Duodenal mucosa (tissue), 2 donors: Measurements from ENCODE around the gene NEGR1.

Source experiments
- H3K27ac ChIP-seq: one replicate; pipeline ENCODE4 v1.7.0; 2013; ENCODE audit warnings: low read depth, low read length
- H3K27me3 ChIP-seq, 2 donors: one replicate each; pipeline ENCODE4 v1.7.0; 2013; ENCODE audit warnings: low read length in 2 of 2, control low read depth in 1 of 2; ENCODE audit not compliant: insufficient read depth in 2 of 2, control insufficient read depth in 1 of 2
- H3K36me3 ChIP-seq, 2 donors: one replicate each; pipeline ENCODE4 v1.7.0; 2013; ENCODE audit warnings: low read length in 2 of 2, control low read depth in 1 of 2; ENCODE audit not compliant: insufficient read depth in 2 of 2, control insufficient read depth in 1 of 2
- H3K4me1 ChIP-seq, 2 donors: one replicate each; pipeline ENCODE4 v1.7.0; 2013; ENCODE audit warnings: low read length in 2 of 2, control low read depth in 1 of 2; ENCODE audit not compliant: insufficient read depth in 2 of 2, control insufficient read depth in 1 of 2
- H3K4me3 ChIP-seq, 2 donors: one replicate each; pipeline ENCODE4 v1.7.0; 2013; ENCODE audit warnings: low read length in 2 of 2, low read depth in 1 of 2
- H3K9ac ChIP-seq, 2 donors: one replicate each; pipeline ENCODE4 v1.7.0; 2013; ENCODE audit warnings: low read length in 2 of 2, low read depth in 1 of 2
- H3K9me3 ChIP-seq, 2 donors: one replicate each; pipeline ENCODE4 v1.7.0; 2013; ENCODE audit warnings: low read length in 2 of 2, control low read depth in 1 of 2; ENCODE audit not compliant: control insufficient read depth in 1 of 2

Gene NEGR1

DNA sequence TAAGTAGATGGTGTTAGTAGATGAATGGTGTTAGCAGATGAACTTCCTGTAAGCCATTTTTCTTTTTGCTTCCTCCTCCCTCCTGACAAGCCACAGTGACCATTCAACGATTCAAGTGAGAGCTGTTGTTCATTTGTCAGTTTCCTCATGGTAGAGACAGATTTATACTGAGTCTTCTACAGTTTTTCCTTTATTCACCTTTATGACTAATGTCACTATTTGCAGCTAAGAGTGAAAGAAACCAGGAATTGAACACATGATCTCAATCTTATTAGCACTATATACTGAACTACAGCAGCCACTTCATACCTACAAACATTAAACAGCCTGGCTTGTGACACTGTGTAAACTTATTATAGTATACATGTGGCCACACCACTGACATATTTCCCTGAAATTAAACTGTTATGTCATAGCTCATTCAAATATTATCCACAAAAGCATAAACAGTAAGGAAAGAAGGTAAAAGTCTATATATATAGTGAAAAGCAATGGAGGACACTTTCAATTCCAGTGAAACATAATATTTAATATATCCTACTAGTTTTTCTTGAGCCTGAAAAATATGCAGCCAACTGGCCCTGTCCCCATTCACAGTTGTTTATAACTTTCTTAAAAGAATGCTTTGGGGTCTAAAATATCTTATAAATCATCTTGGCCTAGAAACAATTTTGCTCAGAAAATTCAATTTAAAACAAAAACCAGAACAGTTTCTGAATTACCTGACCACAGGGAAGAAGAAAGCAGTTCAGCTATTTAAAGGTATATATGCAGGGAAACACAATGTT lies 634.6 kb downstream of the NEGR1 start:
- no peaks in the 10 kb centered on the region for H3K4me1 ChIP-seq
- H3K27me3 ChIP-seq, result no peaks in the 10 kb centered on the region
- no peaks in the 10 kb centered on the region for H3K36me3 ChIP-seq
- H3K9ac ChIP-seq, result no peak overlapping the region
- H3K4me3 ChIP-seq, result no peak overlapping the region
- no peaks in the 10 kb centered on the region for H3K9me3 ChIP-seq
- no peak overlapping the region for H3K27ac ChIP-seq

DNA sequence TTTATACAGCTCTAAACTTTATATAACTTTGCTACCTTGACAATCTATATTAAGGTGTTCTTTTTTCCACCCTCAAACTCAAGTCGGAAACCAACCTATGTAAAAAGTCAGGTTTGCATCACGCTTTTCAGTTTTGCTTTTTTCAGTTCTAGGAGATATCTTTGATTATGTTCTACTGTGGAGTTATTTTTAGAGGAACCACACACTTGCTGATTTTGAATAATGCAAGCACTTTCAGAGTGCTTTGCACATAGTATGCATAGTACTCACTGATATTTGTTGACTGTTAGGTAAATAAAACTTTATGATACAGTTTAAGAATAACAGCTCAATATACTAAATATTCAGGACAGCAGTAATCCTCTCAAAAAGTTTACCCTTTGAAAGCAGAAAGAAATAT lies 637.3 kb downstream of the NEGR1 start:
- H3K27ac ChIP-seq, result no peak overlapping the region
- no peak overlapping the region for H3K9ac ChIP-seq
- H3K9me3 ChIP-seq, result no peaks in the 10 kb centered on the region
- no peak overlapping the region for H3K4me3 ChIP-seq
- no peaks in the 10 kb centered on the region for H3K36me3 ChIP-seq
- H3K4me1 ChIP-seq, result no peaks in the 10 kb centered on the region
- no peaks in the 10 kb centered on the region for H3K27me3 ChIP-seq

DNA sequence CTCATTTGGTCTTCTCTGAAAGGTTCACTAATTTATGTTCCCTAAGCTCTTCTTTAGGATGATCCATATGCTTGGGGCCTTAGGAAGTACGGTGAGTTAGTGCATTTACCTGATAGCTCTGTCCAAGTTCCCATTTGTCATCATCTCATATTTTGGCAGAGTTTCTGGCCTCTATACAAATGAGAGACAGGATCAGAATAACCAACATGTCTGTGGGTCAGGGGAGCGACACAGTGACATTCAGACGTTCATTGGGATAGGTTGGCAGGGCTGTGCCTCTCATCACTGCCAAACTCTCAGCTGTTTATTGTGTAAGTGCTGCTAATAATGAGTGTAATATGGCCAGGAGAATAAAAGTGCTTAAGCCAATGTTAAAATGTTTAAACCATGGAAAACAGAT lies 640.4 kb downstream of the NEGR1 start:
- Histone ChIP-seq H3K4me3 (no peak overlapping the region), H3K4me1 (no peaks in the 10 kb centered on the region), H3K27ac (no peak overlapping the region), H3K27me3 (no peaks in the 10 kb centered on the region), H3K36me3 (no peaks in the 10 kb centered on the region), H3K9ac (no peak overlapping the region), H3K9me3 (no peaks in the 10 kb centered on the region)

DNA sequence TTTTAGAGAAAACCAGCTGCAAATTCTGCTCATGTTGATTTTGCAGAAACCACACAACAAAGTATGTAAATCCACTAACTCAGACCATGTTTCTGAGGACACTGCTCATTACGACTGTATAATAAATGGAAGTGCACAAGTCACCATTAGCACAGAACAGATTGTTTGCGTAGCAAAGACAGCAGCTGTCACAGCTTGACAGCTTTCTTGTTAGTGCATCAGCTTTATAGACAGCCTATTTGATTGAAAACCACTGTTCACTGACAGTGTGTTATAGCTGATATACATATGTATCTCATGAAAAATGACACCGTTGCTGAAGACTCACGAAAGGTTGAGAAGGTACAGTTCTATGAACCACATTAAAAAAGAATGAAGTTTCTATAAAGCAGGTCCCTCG lies 641.3 kb downstream of the NEGR1 start:
- no peaks in the 10 kb centered on the region for H3K4me1 ChIP-seq
- no peaks in the 10 kb centered on the region for H3K27me3 ChIP-seq
- no peaks in the 10 kb centered on the region for H3K36me3 ChIP-seq
- no peak overlapping the region for H3K27ac ChIP-seq
- H3K9ac ChIP-seq, result no peak overlapping the region
- no peak overlapping the region for H3K4me3 ChIP-seq
- no peaks in the 10 kb centered on the region for H3K9me3 ChIP-seq

DNA sequence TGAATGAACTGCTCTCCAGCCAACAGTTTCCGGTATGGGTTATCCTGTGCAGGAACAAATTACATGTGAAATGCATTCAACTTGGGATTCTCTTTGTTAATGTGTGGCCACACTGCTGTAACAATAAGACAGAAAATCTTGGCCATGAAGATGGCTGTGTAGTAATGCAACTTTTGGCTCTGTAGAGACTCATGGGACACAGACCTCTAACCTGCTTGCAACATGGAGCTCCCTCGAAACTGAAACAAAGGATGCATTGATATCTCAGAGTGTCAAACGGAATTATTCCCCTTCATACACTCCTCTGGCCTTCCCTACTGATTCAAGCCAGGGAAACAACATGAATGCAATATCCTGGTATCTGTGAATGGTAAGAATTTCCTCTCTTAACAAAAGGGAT lies 642.2 kb downstream of the NEGR1 start:
- Histone ChIP-seq H3K36me3 (no peaks in the 10 kb centered on the region), H3K27me3 (no peaks in the 10 kb centered on the region), H3K4me3 (no peak overlapping the region), H3K9me3 (no peaks in the 10 kb centered on the region), H3K4me1 (no peaks in the 10 kb centered on the region), H3K9ac (no peak overlapping the region), H3K27ac (no peak overlapping the region)

DNA sequence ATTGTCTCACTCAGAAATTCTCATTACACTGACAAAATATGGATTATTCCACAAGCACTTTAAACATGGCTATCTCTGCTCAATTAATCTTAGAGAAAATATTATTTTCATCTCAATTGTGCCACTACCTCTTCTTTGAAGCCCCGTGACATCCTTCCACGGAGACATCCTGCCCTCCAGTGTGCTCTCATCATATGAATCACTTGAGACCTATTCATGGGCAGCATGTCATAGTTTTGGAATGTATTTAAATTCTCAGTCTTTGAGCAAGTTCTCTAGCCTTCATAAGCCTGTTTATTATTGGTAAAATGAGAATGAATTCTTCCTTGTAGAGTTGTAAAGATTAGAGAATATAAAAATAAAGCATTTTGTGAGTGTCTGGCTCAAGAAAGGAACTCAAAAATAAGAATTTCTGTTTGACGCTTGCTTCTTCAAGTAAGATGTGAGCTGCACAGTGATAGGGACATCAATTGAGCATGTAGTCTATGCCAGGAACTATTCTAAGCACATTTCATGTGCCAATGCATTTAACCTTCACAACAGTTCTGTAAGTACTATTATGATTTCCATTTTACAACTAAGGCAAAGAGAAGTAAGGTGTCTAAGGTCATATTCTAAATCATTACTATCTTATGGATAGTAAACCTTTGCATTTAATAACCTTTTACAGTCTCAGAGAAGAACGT lies 644.1 kb downstream of the NEGR1 start:
- Histone ChIP-seq H3K27me3 (no peaks in the 10 kb centered on the region), H3K36me3 (no peaks in the 10 kb centered on the region), H3K9me3 (no peaks in the 10 kb centered on the region), H3K4me3 (no peak overlapping the region), H3K27ac (no peak overlapping the region), H3K4me1 (no peaks in the 10 kb centered on the region), H3K9ac (no peak overlapping the region)

DNA sequence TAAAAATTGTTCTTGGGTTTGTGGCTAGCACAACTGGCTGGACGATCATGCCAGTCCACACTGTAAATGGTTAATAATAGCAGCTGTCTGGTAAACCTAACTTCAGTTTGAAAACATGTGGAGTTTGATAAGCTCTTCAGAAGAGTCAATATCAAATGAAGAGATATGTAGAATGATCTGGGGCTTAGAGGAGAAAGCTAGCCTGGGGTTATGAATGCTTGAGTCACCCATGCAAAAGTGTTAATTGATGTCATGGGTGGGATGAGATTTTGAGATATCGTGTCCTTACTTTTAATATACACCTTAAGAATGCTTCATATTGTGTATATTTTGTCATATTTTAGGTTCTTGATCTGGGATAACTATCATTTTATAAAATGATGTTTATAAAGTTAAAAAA lies 646.8 kb downstream of the NEGR1 start:
- Histone ChIP-seq H3K27ac (no peak overlapping the region), H3K4me3 (no peak overlapping the region), H3K4me1 (no peaks in the 10 kb centered on the region), H3K27me3 (no peaks in the 10 kb centered on the region), H3K36me3 (no peaks in the 10 kb centered on the region), H3K9me3 (no peaks in the 10 kb centered on the region), H3K9ac (no peak overlapping the region)

DNA sequence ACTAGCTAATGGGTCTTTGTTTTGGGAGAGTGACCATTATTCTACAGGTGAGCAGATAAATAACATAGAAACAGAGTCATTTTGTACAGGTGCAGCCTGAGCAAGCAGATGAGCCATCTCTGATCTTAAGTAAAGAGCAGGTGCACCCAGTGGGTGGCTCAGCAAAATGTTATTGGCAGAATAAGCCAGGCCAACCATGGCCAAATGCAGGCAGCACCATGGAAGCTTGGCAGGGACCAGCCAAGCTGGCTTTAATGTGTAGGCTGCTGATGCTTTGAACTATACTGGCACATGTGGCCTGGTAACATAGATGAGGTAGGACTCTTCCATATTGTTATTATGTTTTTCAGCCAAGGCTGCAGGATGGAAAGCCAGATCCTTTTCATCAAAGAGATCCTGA lies 648.2 kb downstream of the NEGR1 start:
- no peaks in the 10 kb centered on the region for H3K9me3 ChIP-seq
- no peaks in the 10 kb centered on the region for H3K4me1 ChIP-seq
- no peaks in the 10 kb centered on the region for H3K36me3 ChIP-seq
- H3K27ac ChIP-seq, result no peak overlapping the region
- no peak overlapping the region for H3K9ac ChIP-seq
- no peaks in the 10 kb centered on the region for H3K27me3 ChIP-seq
- H3K4me3 ChIP-seq, result no peak overlapping the region

DNA sequence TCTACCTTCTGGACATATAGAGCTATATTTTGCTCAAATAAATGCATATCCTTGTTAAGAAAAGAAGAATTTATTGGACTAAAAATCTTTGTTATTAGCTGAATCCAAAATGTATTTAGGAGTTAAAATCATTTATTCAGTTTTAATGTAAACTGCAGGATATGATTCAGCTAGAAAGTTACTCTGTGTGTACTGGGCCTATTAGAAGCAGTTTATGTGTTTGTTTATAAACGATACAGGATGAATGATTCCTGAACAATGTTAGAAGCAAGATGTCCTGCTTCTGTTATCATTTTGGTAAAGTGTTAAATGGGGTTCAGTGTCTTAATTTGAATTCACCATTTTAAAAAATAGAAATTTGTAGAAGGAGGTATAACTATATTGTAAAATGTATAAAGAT lies 652.3 kb downstream of the NEGR1 start:
- H3K9me3 ChIP-seq, result no peaks in the 10 kb centered on the region
- no peak overlapping the region for H3K4me3 ChIP-seq
- H3K27ac ChIP-seq, result no peak overlapping the region
- H3K4me1 ChIP-seq, result no peaks in the 10 kb centered on the region
- no peak overlapping the region for H3K9ac ChIP-seq
- no peaks in the 10 kb centered on the region for H3K27me3 ChIP-seq
- no peaks in the 10 kb centered on the region for H3K36me3 ChIP-seq

DNA sequence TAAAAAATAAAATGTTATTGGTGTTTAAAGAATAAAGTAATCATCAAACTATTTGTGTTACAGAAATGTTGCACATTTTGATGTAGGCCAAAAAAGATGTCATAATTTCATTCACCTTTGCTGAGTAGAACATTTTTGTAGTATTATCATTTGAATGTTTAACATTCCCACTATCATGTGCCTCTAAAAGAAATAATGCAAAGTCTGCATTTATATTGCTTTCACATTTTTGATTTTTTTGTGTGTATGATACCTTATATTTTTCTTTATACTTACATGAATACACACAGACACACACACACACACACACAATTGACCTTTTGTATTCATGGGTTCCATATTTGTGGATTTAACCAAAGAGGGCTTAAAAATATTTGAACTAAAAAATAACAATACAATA lies 657.3 kb downstream of the NEGR1 start:
- no peaks in the 10 kb centered on the region for H3K9me3 ChIP-seq
- H3K27ac ChIP-seq, result no peak overlapping the region
- no peaks in the 10 kb centered on the region for H3K27me3 ChIP-seq
- H3K4me3 ChIP-seq, result no peak overlapping the region
- H3K9ac ChIP-seq, result no peak overlapping the region
- no peaks in the 10 kb centered on the region for H3K36me3 ChIP-seq
- H3K4me1 ChIP-seq, result no peaks in the 10 kb centered on the region
